GM12892 (cell line): ENCODE results near the gene JAG1.

Experiments
- POLR2A ChIP-seq: IDR thresholded peaks from 2 replicates; pipeline ENCODE4 v1.6.1; 2011; ENCODE audit warnings: low read depth, low read length, control low read depth
- POLR2AphosphoS5 ChIP-seq: IDR thresholded peaks from 2 replicates; pipeline ENCODE4 v1.6.1; 2011; ENCODE audit warnings: low read depth, low read length, control low read depth
- TAF1 ChIP-seq: IDR thresholded peaks from 2 replicates; pipeline ENCODE4 v1.6.1; 2011; ENCODE audit warnings: low read depth, mild to moderate bottlenecking, control low read depth, low read length, borderline replicate concordance

DNA sequence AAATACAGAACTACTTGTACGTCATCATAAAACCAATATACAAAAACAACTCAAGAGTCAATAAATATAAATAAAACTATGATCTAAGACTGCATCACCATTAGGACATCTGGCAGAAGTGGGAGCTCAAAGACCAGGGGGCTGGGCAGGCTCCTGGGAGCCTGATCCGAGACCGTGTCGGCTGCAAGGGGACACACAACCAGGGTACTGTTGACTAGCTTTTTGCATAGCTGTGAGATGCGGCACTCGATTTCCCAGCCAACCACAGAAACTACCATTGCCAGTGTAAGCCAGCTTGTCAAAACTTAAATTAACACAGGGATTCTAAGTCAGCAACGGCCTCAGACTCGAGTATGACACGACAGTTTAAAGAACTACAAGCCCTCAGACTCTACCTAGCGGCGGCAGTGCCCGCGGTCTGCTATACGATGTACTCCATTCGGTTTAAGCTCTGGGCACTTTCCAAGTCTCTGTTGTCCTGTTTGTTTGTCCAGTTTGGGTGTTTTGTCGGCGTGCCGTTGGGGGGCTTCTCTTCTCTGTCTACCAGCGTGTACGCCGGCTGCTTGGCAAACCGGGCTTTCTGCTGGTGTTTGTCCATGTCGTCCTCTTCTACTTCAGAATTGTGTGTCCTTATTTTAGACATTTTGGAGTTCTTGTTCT is 34.6 kb downstream of the JAG1 start:
- TF ChIP-seq POLR2AphosphoS5 (no peak), POLR2A (no peak), TAF1 (no peak)
